NOMO-1 (cell line): ENCODE measurements around the gene PDE4D.

ENCODE experiments used
- DNase-seq, 2 experiments: peaks; one replicate each; lab custom pipeline; 2025; ENCODE audit not compliant: unreplicated experiment in 2 of 2; lab: John Stamatoyannopoulos, UW

The PDE4D gene

DNA sequence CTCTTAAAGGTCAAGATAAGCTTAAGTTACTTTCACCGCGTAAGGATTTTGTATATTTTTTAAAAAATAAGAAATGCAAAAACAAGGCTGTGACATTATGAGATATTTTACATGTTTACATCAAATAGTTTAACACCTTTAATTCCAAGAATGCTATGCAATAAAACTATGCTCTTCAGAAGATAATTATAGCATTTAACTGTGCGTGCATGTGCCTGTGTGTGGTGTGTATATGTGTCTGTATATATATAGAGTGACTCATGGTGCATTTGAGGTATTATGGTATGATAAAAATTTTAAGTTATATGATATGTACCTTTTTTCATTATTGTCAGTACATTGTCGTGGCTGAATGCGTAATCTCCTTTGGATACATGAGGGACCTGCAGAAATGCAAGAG lies 539.3 kb downstream of the PDE4D start:
- DNase-seq, result no peak

DNA sequence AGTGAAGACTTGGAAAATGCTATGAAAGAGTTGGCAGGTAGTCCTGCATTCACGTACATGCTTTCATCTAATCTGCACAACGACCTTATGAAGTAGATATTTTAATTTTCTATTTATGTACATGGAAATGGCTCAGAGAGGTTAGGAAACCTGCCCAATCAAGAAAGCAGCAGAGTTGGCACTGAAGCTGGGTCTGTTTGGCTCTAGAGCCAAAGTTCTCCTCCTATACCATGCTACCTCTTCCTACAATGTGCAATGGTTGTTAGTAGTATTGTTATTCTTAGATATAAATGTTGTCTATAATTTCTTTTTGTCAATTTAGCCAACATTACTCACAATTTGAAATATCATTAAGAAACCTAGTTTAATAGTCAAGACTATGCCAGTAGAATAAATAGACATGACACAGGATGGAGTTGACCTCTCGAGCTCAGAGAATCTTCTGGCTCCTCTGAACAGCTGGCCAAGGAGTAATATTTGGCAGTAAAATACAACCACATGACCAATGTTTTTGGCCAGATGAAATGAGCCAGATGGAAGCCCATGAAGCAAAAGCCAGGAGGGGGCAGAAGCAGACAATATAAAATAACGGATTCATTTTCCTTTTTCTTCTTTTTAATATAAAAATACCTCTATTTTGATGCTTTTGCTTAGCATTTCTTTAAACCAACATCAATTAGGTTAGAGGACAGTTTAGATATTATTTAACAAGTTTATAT lies 542.3 kb downstream of the PDE4D start:
- DNase-seq, result no peak

DNA sequence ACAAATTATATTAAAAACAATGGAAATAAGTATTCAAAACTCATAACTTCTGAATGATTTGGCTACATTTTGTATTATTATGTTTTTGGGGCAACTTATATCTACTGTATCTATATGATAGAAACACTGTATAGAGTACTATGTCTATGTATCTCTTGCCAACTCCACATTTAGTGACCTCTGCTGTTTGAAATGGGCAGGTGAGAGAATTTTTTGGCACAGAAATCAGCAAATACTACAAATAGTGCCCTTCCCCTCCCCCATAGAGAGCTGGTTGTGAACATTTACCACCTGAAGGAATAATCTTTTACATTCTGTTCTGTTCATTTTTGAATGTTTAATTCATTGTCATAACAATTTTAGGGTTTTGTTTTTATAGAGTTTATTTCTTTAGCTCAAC lies 545.3 kb downstream of the PDE4D start:
- no peak for DNase-seq

DNA sequence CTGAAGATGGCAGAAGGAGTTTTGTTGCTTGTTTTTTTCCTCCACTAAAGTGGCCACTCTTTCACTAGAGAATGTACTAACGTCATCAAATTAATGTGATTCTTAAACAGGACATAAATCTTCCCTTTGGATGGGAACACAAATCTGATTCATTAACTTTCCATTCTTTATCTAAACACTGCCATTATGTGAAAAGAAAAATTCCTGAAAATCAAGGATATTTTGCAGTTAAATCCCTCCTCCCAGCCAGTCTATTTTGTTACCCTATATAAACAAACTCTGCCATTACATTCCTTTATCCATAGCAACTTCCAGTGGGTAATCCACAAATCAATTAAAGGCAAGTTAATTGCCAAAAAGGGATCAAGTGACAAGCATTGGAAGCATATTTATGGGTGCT lies 546.5 kb downstream of the PDE4D start:
- DNase-seq, result no peak

DNA sequence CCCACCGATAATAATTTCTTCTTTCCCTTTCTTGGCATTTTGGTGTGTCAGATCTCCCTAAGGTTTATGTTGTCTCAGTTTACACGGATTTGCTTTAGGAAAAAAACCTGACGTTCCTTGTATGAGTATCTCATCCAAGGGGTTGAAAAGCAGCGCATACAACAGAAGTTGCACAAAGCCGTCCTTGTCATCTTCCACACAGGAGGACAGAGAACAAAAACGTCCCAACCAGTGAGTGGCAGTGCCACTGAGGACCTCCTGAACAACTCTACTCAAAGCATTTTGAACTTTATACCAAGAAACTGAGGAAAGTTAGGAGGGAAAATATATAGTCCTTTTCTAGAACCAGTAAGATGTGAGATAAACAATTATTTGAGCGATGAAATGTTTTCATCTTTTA lies 547.0 kb downstream of the PDE4D start:
- DNase-seq, result no peak

DNA sequence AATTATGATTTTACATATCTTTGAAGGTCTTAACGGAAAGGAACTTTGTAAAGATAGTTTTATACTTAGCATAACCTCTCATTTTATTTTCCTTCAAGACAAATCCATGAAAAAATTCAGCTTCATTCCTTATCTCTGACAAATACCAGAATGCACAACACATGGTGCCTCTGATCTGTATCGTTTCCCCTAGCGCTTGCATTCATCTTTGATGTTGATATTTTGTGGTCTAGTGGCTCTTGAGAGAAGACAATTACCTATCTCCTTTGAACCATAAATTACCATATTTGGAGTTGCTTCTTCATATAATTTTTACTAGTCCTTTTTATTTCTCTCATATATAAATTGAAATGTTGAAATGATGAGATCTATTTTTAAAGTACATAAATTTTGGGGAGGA lies 551.3 kb downstream of the PDE4D start:
- DNase-seq, result no peak

DNA sequence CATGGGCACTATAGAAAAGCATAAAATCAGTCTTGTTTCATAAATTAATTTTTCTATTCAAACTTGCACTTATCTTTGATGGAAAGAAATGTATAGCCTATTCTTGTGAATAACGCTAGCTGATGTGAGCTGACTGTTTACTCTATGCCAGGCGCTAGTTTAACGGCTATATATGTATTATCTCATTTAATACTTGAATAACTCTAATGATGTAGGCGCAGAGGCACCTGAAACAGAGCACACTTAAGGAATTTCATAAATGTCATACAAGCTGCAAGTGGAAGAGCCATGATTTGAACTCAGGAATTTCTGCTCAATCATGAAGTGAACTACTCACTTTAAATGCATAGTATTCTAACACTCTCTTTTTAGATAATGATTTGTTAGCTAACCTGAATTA lies 551.8 kb downstream of the PDE4D start:
- no peak for DNase-seq

DNA sequence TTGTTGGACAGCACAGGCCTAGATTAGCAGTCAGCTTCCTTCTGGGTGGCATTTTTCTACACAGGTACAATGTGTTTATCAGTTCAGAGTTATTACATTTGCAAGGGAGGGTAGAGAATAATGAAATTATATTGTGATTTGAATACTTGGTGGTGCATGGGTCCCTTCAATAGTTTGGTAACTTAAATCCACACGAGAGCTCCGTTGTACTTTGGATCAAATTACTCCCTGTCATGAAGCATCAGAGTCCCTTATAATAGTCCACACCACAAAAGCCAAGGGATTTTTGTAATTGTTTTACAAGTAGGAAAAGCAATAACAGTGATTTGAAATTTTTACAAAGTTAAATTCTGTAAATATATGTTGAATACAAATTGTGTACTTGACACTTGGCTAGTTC lies 552.4 kb downstream of the PDE4D start:
- no peak for DNase-seq

DNA sequence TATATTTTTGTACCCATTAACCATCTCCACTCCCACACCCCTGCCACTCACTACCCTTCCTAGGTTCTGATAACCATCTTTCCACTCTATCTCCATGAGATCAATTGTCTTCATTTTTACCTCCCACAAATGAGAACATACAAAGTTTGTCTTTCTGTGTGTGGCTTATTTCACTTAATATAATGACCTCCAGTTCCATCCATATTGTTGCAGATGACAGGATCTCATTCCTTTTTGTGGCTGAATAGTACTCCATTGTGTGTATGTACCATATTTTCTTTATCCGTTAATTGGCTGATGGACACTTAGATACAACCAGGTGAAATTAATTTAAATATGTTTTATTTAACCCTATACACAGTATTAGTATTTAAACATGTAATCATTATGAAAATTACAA lies 552.9 kb downstream of the PDE4D start:
- DNase-seq, result no peak

DNA sequence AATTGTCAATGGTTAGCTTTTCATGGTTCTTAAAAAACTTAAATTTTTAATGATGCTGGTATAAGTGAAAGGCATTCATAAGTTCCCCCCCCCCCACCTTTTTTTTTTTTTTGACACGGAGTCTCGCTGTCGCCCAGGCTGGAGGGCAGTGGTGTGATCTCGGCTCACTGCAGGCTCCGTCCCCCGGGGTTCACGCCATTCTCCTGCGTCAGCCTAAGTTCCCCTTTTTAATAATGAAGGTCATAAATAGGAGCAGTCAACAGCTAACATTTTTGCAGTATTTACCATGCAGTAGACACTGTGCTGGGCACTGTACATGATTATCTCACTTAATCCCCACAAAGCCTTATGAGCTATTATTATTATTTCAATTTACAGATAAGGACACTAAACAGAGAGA lies 556.3 kb downstream of the PDE4D start:
- DNase-seq, result peak; percentile 16 to 52

DNA sequence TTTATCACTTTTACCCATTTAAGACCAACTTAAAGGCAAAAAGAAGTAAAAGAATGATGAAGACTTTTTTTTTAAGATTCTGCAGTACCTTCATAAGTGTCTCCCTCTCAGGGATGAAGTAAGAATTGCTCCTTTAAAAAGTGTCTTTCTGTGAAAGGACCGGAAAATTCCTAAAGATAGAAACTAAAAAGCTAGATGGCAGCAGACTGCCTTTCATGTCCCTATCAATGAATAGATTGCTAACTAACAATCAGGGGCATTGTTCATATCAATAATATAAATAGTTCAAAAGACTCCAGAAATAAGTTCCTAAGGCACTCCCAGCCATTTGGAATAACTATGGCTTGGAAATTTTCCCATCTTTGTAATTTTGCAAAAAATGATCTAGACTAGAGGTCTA lies 558.0 kb downstream of the PDE4D start:
- no peak for DNase-seq

DNA sequence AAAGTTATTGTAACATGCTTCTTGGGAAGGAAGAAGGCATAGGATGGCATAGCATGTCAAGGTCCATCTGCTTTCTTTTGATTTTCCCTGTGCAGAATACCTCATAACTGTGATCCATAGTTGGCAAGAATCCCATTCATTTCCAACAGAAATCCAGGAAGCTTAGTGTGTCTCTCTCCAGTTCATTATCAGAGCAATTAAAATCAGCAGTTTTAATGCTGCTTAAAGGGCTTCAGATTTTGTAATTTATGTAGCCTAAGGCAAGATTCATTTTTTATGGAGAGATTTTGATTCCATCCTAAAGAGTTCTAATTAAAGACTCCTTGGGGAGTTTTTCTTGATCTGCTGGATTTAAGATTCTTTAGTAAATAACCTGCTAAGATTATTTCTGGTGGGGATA lies 560.1 kb downstream of the PDE4D start:
- no peak for DNase-seq

DNA sequence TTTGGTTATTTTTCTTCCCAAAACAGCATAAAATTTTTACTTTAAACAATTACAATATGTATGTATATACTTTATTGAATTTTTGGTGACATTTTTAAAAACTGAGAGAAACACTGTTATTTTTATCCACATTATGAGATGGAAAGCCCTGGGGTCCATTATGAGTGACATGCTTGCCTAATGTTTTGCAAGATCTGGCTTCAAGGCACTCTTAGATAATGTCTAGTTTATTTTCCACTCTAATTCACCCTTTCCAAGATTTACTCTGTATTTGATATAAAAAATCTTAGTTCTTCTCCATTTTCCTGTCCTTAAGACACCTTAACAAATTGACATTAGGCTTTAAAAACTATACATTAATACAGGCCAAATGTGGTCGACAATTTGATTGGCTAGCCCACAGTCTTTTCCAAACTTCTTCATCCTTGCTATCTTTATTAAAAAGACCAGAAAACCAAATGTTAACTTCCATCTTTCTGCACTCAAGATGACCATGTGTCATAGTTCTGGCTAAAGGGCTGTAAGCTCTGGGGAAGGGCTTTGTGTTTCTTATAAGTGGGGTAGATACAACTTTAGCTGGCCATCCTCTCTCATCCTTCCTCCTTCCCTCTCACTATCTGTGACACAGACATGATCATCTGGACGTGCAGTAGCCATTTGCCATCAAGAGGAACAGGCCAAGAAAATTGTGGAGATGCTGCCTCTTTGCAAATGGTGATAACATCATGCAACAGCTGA lies 561.1 kb downstream of the PDE4D start:
- no peak for DNase-seq

DNA sequence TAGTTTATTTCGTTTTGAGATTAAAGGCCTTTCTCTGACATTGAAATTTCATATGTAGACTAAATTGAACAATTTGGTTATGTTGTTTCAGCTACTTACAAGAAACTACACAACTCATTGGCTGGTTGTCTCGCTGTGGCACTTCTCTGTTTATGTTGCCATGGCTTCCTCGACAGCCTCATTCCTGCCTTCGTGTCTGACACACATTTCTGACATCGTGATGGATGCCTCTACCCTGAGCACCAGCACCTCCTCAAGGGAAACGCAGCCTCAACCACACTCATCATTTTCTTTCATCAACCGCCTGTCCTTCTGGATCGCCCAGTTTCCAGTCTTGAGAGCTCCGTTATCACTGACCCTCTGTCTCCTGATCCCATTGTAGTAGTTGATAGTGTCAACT lies 562.8 kb downstream of the PDE4D start:
- DNase-seq, result no peak

DNA sequence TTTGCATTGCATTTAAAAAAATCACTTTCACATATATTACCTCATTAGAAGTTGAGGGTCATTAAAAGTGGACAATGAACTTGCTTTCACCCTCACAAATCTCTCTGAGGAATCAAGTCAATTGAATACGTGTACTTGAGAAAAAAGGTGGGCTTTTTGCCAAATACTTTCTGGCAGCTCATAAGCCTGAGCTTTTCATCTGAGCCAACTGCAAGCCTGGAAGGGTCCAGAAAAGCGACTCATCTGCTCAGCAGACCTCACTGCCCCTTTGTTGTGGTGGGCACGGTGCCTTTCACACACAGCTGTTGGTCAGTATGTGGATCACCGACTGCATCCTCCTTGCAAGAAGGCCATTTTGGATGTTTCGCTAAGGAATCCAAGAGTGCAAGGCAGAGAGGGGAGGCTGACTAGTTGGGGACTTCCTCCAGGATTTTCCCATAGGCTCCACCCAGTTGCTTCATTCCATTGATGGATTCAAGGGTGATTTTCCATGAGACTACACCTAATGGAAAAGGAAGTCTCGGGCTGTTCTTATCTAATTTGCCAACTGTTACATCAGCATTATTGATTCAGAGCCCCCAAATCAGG lies 564.7 kb downstream of the PDE4D start:
- no peak for DNase-seq

DNA sequence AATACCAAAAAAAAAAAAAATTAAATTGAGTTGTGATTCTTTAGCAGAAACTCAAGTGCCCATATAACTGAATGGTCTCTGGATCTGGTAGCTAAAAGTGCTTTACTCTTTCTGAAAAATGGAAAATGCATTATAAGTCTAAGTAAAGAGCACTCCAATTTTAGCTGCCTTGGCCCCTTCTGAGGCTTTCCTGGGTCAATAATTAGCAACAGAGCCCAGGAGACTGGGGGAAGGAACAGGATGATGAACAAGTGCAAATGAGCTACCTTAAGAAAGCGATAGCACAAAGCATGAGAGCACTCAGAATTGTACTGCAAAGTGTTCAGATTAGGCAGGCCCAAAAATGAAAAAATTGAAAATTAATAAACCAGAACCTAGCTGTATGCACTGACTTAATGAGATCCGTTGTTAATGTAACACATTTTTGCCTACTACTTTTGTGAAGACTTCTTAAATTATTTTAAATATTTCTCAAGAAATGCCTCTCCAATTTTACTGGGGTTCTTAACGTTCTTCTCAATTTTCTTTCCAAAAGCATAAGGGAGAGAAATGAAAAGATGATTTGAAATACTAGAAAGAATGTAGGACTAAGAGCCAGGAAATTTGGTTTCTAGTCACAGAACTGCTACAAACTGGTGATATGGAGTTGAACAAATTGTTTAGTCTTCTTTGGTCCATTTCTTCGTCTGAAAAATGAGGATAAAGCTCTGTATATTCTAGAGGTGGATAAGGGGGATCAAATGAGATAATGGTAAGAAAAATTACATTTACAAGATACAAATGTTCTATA lies 566.1 kb downstream of the PDE4D start:
- DNase-seq, result no peak

DNA sequence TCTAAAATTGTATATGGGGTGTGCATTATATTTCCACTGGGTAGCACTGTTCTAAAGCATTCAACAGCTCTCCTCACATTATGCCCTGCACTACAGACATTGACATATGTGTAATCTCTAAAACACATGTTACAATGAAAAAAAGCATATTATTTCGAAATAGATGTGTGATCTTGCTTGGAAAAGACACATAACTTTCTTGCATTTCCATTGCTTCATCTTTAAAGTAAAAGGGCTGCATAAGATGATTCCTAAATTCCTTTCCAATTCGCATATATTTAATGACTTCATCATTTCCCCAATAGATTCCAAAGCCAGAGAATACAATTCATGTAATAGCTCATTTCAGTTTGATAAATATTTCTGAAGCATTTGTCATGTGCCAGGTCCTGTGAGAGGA lies 566.9 kb downstream of the PDE4D start:
- no peak for DNase-seq

DNA sequence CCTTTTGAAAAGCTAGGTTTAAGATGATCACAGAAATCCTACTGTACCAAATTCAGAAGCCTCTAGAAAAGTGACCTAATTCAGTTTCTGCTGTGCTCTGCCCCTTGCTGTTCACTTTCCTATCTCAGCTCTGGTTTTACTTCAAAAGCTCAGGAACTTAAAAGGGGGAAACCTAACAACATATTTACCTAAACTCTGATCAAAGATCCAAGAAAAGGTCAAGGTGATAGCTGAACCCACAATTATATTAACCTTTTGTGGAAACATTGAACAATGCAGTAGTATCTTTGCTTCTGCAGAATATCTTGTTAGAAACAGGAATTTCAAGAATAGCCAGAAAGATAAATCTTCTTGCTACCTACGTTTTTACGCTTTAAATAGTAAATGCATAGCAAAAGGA lies 568.5 kb downstream of the PDE4D start:
- no peak for DNase-seq

DNA sequence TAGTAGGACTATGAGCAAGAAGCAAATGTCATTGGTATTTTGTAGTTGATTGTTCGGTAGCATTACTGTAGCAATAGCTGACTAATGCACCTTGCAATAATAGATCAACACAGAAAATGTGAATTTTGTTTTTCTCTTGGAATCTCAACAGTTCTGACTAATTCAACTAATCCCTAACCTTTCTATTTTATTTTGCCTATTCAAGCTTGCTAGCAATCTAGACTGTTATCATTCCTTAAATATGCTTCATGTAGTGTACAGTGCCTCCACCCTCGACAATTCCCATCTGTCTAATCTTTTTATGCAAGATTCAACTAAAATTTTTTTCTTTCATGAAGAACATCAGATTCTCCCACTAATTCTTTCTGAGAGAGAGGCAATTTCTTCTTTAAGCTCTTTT lies 570.6 kb downstream of the PDE4D start:
- DNase-seq, result no peak

DNA sequence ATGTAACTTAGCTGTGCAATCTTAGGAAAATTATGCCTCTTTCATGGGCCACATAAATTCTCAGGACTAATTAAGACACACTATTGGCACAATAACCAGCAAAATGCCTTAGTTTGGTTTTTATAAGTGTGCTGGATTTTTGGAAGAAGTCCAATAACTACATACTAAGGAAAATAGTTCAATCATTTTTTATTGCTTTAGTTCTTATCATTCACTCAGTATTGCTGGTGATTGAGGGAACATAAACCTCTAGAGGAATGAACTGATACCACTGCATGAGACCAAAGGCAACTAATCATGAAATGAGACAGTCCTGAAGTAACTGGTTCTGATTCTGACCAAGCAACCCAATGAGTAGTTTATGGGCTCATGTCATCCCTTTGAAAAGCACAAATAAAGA lies 571.5 kb downstream of the PDE4D start:
- DNase-seq, result no peak

DNA sequence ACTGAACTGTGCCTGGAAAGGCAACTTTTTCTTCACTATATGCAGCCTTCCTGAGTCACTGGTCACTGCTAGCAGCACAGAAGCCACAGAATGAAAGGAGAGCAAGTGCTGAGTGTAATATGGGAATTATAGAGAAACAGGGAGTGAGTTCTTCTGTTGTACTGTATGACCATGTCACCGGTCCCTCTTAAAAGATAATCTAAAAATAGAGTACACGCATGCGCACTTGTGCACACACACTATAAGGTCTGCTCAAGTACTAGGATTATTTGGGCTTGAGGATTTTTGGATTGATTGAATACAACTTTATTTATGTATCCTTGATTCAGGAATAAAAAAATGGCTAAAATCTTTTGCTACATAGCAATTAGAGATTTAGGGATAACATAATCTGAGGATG lies 571.9 kb downstream of the PDE4D start:
- no peak for DNase-seq
